Naive thymus-derived CD4-positive, alpha-beta T cell (primary cell): ENCODE results near the gene CEPT1. TPM values are rescaled to one million over a fixed set of nuclear protein-coding genes. Genes with fewer than 3 reads are reported as not detected.
A peak's percentile ranks its signal among the peaks of the same experiment; 100 is the strongest.

Experiments used
- ATAC-seq: fragments of 150-1000 bp; cut with Tn5 transposase; 2 replicates; pipeline ENCODE4 v1.10.0; 2021; ENCODE audit warnings: mild to moderate bottlenecking, moderate library complexity
- CTCF ChIA-PET: fragments of 350-600 bp; sonication (Branson Sonifier 250); formaldehyde crosslinking; loops from one replicate; lab custom pipeline; 2021; ENCODE audit warnings: antibody characterized with exemption; lab: Charles Lee
- POLR2A ChIA-PET: fragments of 350-600 bp; sonication (Branson Sonifier 250); formaldehyde crosslinking; loops from one replicate; lab custom pipeline; 2021; ENCODE audit warnings: antibody characterized with exemption, inconsistent platforms; lab: Charles Lee
- DNase-seq, 9 donors: peaks; one replicate each; pipeline versions ENCODE4 v3.0.0 to v3.0.0-alpha.2; 2020 to 2022; ENCODE audit warnings: mixed read lengths in 1 of 9
- H3K27ac ChIP-seq: one replicate; pipeline ENCODE4 v1.7.0; 2013; ENCODE audit warnings: mild to moderate bottlenecking, low read depth, low read length, moderate library complexity
- H3K27me3 ChIP-seq, 2 donors: one replicate each; pipeline ENCODE4 v1.7.0; 2013; ENCODE audit warnings: low read length in 2 of 2, mild to moderate bottlenecking in 2 of 2, moderate library complexity in 2 of 2; ENCODE audit not compliant: control insufficient read depth in 2 of 2, insufficient read depth in 2 of 2
- H3K36me3 ChIP-seq, 3 experiments: 1 replicate in 2 of 3; 2 replicates in 1 of 3; pipeline ENCODE4 v1.7.0; 2013; ENCODE audit warnings: low read length in 3 of 3, mild to moderate bottlenecking in 3 of 3, moderate library complexity in 1 of 3; ENCODE audit not compliant: insufficient read depth in 3 of 3, control insufficient read depth in 2 of 3
- H3K4me1 ChIP-seq, 2 donors: one replicate each; pipeline ENCODE4 v1.7.0; 2013; ENCODE audit warnings: low read length in 2 of 2, mild to moderate bottlenecking in 2 of 2, moderate library complexity in 1 of 2; ENCODE audit not compliant: control insufficient read depth in 2 of 2, insufficient read depth in 2 of 2
- H3K4me3 ChIP-seq: 2 replicates; pipeline ENCODE4 v1.7.0; 2013; ENCODE audit warnings: mild to moderate bottlenecking, low read length
- H3K9me3 ChIP-seq, 3 experiments: 1 replicate in 2 of 3; 2 replicates in 1 of 3; pipeline ENCODE4 v1.7.0; 2013; ENCODE audit warnings: low read length in 3 of 3; ENCODE audit not compliant: control insufficient read depth in 2 of 3
- H3K27ac Mint-ChIP-seq, 9 donors: one replicate each; pipeline ENCODE4 v1.8.0; 2020 to 2022; ENCODE audit warnings: mixed read lengths in 9 of 9, mild to moderate bottlenecking in 8 of 9, moderate library complexity in 5 of 9, inconsistent platforms in 2 of 9
- H3K27me3 Mint-ChIP-seq, 5 donors: one replicate each; pipeline ENCODE4 v1.8.0; 2021 to 2022; ENCODE audit warnings: mixed read lengths in 5 of 5, mild to moderate bottlenecking in 1 of 5
- H3K36me3 Mint-ChIP-seq, 5 donors: one replicate each; pipeline ENCODE4 v1.8.0; 2020 to 2022; ENCODE audit warnings: mixed read lengths in 5 of 5, mild to moderate bottlenecking in 3 of 5, inconsistent platforms in 1 of 5
- H3K4me1 Mint-ChIP-seq, 7 donors: one replicate each; pipeline ENCODE4 v1.8.0; 2020 to 2022; ENCODE audit warnings: mixed read lengths in 7 of 7, mild to moderate bottlenecking in 3 of 7, inconsistent platforms in 1 of 7
- H3K4me3 Mint-ChIP-seq, 10 donors: one replicate each; pipeline ENCODE4 v1.8.0; 2020 to 2022; ENCODE audit warnings: mild to moderate bottlenecking in 10 of 10, mixed read lengths in 10 of 10, moderate library complexity in 6 of 10, inconsistent platforms in 2 of 10
- H3K9me3 Mint-ChIP-seq, 11 donors: one replicate each; pipeline ENCODE4 v1.8.0; 2020 to 2022; ENCODE audit warnings: mixed read lengths in 11 of 11, mild to moderate bottlenecking in 4 of 11, inconsistent platforms in 1 of 11, moderate library complexity in 1 of 11
- intact Hi-C, 2 donors: fragments of 100-400 bp; cut with micrococcal nuclease; formaldehyde crosslinking; loops; one replicate each; pipeline ENCODE4 v1.15.1; 2023
- polyA plus RNA-seq, 2 donors: library from polyadenylated mRNA; unstranded; fragments of 300-500 nt; fragmentation: Illumina TruSeq; gene quantifications; one replicate each; pipeline ENCODE4 v1.2.3, GENCODE V29; 2021
- total RNA-seq, 6 experiments: library from RNA in 5 of 6; stranded (reverse) in 5 of 6; gene quantifications; 1 replicate in 5 of 6; 2 replicates in 1 of 6; pipeline ENCODE4 v1.2.3 and lab custom pipeline; 2021 to 2026

CEPT1 gene
- total and polyA plus RNA-seq, 7 experiments from 2014 or later = 23.0 to 57.5 (median 39.7) TPM

DNA sequence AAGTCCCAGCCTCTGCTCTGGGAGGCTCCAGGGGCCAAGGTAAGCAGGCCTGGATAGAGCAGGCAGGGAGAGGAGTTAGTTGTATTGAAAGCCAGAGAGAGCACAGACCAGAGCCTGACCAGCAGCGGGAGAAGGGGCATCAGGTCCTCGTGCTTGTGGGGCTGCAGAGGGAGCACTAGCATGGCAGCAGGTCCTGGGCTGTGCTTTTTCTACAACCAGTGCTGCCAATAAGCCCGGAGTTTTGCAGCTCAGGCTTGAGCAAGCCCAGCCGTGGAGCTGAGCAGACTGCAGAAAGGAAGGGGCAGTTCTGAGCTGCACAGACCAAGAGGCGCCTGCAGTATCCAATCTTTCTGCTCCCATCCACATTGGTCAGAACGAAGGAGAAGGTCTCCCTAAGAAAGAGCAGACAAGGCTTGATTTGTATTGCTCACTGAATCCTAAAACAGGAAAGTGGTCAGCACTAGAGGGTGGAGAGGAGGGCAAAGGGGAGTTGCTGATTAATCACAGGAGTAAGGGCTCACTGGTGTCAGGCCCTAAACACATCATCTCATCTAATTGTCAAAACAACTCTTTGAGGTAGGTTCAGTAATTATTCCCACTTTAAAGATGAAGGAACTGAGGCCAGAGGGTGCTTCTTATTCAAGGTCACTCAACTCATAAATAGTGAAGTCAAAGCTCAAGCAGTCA, 57.7 kb downstream of the CEPT1 start:
- peaks cover 33 to 70% (median 47%) of the 10 kb centered on the region in 3 experiments for H3K36me3 ChIP-seq
- H3K27me3 ChIP-seq = no peaks in the 10 kb centered on the region
- DNase-seq = peak in 7 of 9 donors; percentile 57 to 84 (median 78)
- H3K27me3 Mint-ChIP-seq = no peaks in the 10 kb centered on the region
- ChIA-PET POLR2A (interaction anchor here (1.1 to 26.6 kb wide), 8 partner anchors 9 to 525 kb away, joined by 3 to 1128 read pairs (median 12); partner anchors contain the start of gene CHI3L2), CTCF (interaction anchor here (1.1 to 15.0 kb wide), 7 partner anchors 9 to 244 kb away, joined by 3 to 341 read pairs (median 5); partner anchors contain the start of gene CHI3L2)
- intact Hi-C loops = loop anchor here (1.0 to 10.0 kb wide), 7 partner anchors 15 to 243 kb away; partner anchors contain the start of genes CEPT1 (in 1 of the 2) and DRAM2 (in 1 of the 2)
- ATAC-seq = peak; percentile 61
- peak overlapping the region; percentile 92 to 99 (median 96) for H3K27ac Mint-ChIP-seq
- peaks cover 47 to 75% (median 66%) of the 10 kb centered on the region in 7 donors for H3K4me1 Mint-ChIP-seq
- peak overlapping the region; percentile 84 for H3K4me3 ChIP-seq
- no peaks in the 10 kb centered on the region for H3K9me3 ChIP-seq
- peaks cover 0 to 2% (median 0%) of the 10 kb centered on the region in 11 donors for H3K9me3 Mint-ChIP-seq
- peak overlapping the region; percentile 90 for H3K27ac ChIP-seq
- peaks cover 30 to 80% (median 70%) of the 10 kb centered on the region in 5 donors for H3K36me3 Mint-ChIP-seq
- peak overlapping the region; percentile 90 to 100 (median 99) for H3K4me3 Mint-ChIP-seq
- H3K4me1 ChIP-seq = peaks cover 57 to 66% of the 10 kb centered on the region in 2 donors

DNA sequence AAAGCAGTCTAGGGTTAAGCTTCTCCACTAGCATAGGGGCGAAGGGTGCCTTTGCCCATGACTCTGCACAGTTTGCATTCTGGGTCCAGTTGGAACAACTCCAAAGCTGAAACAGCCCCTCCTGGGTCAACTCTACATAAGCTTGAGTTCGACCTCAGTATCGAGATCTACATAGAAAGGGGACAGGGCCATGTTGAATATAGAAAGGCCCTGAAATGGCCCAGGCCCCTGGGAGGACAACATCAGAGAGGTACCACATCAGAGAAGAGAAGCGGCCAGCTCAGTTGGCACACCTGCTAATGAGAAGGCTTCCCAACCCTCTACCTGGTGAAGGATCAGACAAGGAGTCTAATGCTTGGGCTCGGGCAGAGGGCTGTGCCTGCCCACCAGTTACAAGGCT, 58.8 kb downstream of the CEPT1 start:
- H3K9me3 Mint-ChIP-seq = peaks cover 0 to 2% (median 0%) of the 10 kb centered on the region in 11 donors
- H3K36me3 Mint-ChIP-seq = peaks cover 26 to 72% (median 61%) of the 10 kb centered on the region in 5 donors
- H3K9me3 ChIP-seq = no peaks in the 10 kb centered on the region
- intact Hi-C loops = loop anchor here (1.0 to 10.0 kb wide), 4 partner anchors 8 to 202 kb away; partner anchors contain the start of genes CEPT1 (in 1 of the 2) and DRAM2 (in 1 of the 2)
- peaks cover 46 to 62% of the 10 kb centered on the region in 2 donors for H3K4me1 ChIP-seq
- H3K4me3 ChIP-seq = peak overlapping the region; percentile 84
- peaks cover 23 to 67% (median 40%) of the 10 kb centered on the region in 3 experiments for H3K36me3 ChIP-seq
- H3K27me3 ChIP-seq = no peaks in the 10 kb centered on the region
- ATAC-seq = no peak
- H3K27ac Mint-ChIP-seq = peak overlapping the region; percentile 92 to 99 (median 96)
- H3K4me1 Mint-ChIP-seq = peaks cover 36 to 74% (median 60%) of the 10 kb centered on the region in 7 donors
- ChIA-PET POLR2A (interaction anchor here (0.6 to 26.6 kb wide), 13 partner anchors 9 to 526 kb away, joined by 3 to 1128 read pairs (median 4); partner anchors contain the start of genes CEPT1, CHI3L2 and DRAM2), CTCF (interaction anchor here (0.6 to 15.0 kb wide), 8 partner anchors 10 to 243 kb away, joined by 3 to 341 read pairs (median 5); partner anchors contain the start of gene CHI3L2)
- DNase-seq = no peak
- H3K27ac ChIP-seq = peak overlapping the region; percentile 90
- H3K4me3 Mint-ChIP-seq = peak overlapping the region; percentile 90 to 100 (median 99)
- no peaks in the 10 kb centered on the region for H3K27me3 Mint-ChIP-seq

DNA sequence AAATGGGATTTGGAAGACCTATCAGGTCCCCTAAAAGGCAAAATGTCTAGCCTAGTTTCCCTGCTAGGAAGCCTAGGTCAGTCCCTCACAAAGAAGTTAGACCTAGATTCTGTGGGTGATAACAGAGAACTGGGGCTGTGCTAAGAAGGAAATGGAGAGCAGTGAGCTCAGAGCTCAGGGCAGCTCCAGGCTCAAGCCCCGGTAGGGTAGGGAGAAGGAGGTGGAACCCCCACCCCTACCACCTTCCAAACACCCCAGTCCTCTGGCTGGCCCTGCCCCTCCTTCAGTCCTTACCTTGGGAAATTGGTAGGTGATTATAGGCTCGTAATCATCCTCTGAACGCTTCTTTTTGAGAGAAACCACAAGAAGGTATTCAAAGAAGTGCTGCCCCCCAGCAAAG, 59.3 kb downstream of the CEPT1 start:
- peak overlapping the region; percentile 84 for H3K4me3 ChIP-seq
- peaks cover 41 to 57% of the 10 kb centered on the region in 2 donors for H3K4me1 ChIP-seq
- ChIA-PET POLR2A (interaction anchor here (0.6 to 26.6 kb wide), 10 partner anchors 8 to 254 kb away, joined by 3 to 1128 read pairs (median 10); partner anchors contain the start of genes CEPT1, CHI3L2 and DRAM2), CTCF (interaction anchor here (0.6 to 15.0 kb wide), 8 partner anchors 22 to 370 kb away, joined by 3 to 341 read pairs (median 4); partner anchors contain the start of gene CHI3L2)
- H3K36me3 Mint-ChIP-seq = peaks cover 25 to 67% (median 56%) of the 10 kb centered on the region in 5 donors
- ATAC-seq (no peak), DNase-seq (no peak)
- H3K4me1 Mint-ChIP-seq = peaks cover 32 to 70% (median 55%) of the 10 kb centered on the region in 7 donors
- no peaks in the 10 kb centered on the region for H3K27me3 ChIP-seq
- H3K9me3 Mint-ChIP-seq = peaks cover 0 to 2% (median 0%) of the 10 kb centered on the region in 11 donors
- H3K36me3 ChIP-seq = peaks cover 23 to 62% (median 37%) of the 10 kb centered on the region in 3 experiments
- H3K4me3 Mint-ChIP-seq = peak overlapping the region; percentile 90 to 100 (median 99)
- intact Hi-C loops = loop anchor here (1.0 to 10.0 kb wide), 4 partner anchors 8 to 201 kb away; partner anchors contain the start of genes CEPT1 (in 1 of the 2) and DRAM2 (in 1 of the 2)
- H3K9me3 ChIP-seq = no peaks in the 10 kb centered on the region
- H3K27ac Mint-ChIP-seq = peak overlapping the region; percentile 92 to 99 (median 96)
- no peaks in the 10 kb centered on the region for H3K27me3 Mint-ChIP-seq
- H3K27ac ChIP-seq = peak overlapping the region; percentile 90

DNA sequence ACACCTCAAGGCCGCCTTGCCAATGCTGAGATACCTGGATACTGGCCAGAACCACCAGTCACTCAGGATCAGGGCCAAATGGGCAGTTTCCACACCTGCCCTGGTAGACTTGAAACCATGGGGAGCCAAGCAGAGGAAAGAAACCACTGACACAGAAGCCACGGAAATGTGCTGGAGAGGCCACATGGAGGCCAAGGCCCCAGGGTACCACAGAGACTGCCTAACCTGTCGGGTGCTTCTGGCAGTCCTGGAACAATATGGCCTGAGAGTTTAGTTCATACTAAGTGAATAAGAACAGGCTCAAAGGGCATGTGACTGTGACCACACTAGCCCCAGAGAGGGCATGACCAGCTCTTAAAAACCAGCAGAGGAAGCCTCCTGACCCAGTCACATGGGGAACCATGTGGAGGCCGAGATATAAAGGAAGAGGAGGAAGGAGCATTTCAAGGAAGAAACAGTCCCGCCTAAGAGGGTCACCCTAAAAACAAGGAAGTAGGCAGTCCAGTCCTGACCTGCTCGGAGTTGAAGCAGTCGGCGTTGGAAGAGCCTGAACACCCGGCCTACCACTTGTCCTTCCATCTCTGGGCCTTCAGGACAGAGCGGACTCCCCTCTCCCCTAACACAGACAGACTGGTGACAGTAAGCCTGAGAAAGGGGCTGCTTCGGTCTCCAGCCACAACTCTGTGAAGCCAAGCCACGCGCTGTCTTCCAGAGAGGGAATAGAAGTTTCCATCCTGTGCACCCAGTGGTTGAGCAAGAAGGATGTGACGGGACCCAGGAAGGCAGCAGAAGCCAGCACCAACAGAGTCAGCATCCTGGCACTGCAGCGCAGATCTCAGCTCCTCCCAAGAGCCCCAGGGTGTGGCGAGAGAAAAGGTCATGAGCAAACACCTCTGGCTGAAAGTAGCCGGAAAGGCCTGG, 60.1 kb downstream of the CEPT1 start, which contains the start of gene DENND2D:
DENND2D (minus strand) TSS at position 766 of the 921 bp plus-strand sequence; CDS start at position 579, 187 bp downstream.
- Histone ChIP-seq H3K4me3 (peak within 1 kb of the TSS; percentile 84), H3K36me3 (peaks cover 16 to 54% (median 30%) of the 10 kb centered on the region in 3 experiments), H3K4me1 (peaks cover 41 to 55% of the 10 kb centered on the region in 2 donors), H3K9me3 (no peaks in the 10 kb centered on the region), H3K27me3 (no peaks in the 10 kb centered on the region), H3K27ac (peak within 1 kb of the TSS; percentile 90)
- intact Hi-C loops = loop anchor here (1.0 to 10.0 kb wide), 15 partner anchors 9 to 863 kb away; partner anchors contain the start of genes CD53 (in 1 of the 2), CEPT1 (in 1 of the 2), DDX20 (in 1 of the 2) and DRAM2 (in 1 of the 2)
- ChIA-PET CTCF (interaction anchor here (0.6 to 15.0 kb wide), 7 partner anchors 9 to 370 kb away, joined by 4 to 341 read pairs (median 5); partner anchors contain the start of gene CHI3L2), POLR2A (interaction anchor here (0.6 to 26.6 kb wide), 14 partner anchors 7 to 326 kb away, joined by 3 to 1128 read pairs (median 6); partner anchors contain the start of genes CEPT1, CHI3L2 and DRAM2)
- Mint-ChIP-seq H3K27ac (peak within 1 kb of the TSS; percentile 92 to 99 (median 96)), H3K27me3 (no peaks in the 10 kb centered on the region), H3K4me3 (peak within 1 kb of the TSS; percentile 90 to 100 (median 99)), H3K36me3 (peaks cover 20 to 59% (median 48%) of the 10 kb centered on the region in 5 donors), H3K4me1 (peaks cover 28 to 68% (median 54%) of the 10 kb centered on the region in 7 donors), H3K9me3 (peaks cover 0 to 2% (median 0%) of the 10 kb centered on the region in 11 donors)
- DNase-seq (peak in 7 of 9 donors; percentile 46 to 59 (median 53)), ATAC-seq (peak; percentile 39)

DNA sequence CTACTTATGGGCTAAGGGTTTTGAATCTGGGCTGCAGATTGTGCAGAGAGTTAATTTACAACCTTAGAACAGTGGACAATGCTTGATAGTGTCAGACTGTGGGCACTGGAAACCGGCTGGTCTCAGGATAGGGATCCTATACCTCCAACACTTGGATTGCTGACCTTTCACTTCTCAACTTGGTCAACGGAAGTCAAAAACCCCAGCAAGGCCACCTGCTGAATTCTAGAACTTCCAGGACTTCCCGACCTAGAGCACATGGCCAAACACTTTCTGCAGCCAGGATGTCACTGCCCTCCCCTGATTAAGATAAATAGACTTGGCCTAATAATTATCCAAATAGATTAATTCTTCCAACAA, 60.8 kb downstream of the CEPT1 start:
- CTCF ChIA-PET = interaction anchor here (0.9 to 15.0 kb wide), 4 partner anchors 9 to 170 kb away, joined by 4 to 341 read pairs (median 4); partner anchors contain the start of gene CHI3L2
- POLR2A ChIA-PET = interaction anchor here (1.0 to 26.6 kb wide), 6 partner anchors 9 to 121 kb away, joined by 3 to 1128 read pairs (median 10); partner anchors contain the start of gene CHI3L2

More for the DNA sequence above, 60.8 kb downstream of the CEPT1 start:
- DNase-seq (no peak), ATAC-seq (no peak)
- H3K27ac ChIP-seq = peak overlapping the region; percentile 90
- no peaks in the 10 kb centered on the region for H3K9me3 ChIP-seq
- H3K27me3 Mint-ChIP-seq = no peaks in the 10 kb centered on the region
- peak overlapping the region; percentile 90 to 100 (median 99) for H3K4me3 Mint-ChIP-seq
- H3K9me3 Mint-ChIP-seq = no peaks in the 10 kb centered on the region
- peaks cover 41 to 49% of the 10 kb centered on the region in 2 donors for H3K4me1 ChIP-seq
- H3K4me1 Mint-ChIP-seq = peaks cover 31 to 68% (median 54%) of the 10 kb centered on the region in 7 donors
- H3K27ac Mint-ChIP-seq = peak overlapping the region; percentile 92 to 99 (median 96)
- H3K36me3 ChIP-seq = peaks cover 16 to 47% (median 24%) of the 10 kb centered on the region in 3 experiments
- intact Hi-C loops = loop anchor here (1.0 to 10.0 kb wide), 11 partner anchors 16 to 863 kb away; partner anchors contain the start of genes CD53 (in 1 of the 2), DDX20 (in 1 of the 2), INKA2 (in 1 of the 2) and KCNA3 (in 1 of the 2)
- no peaks in the 10 kb centered on the region for H3K27me3 ChIP-seq
- H3K4me3 ChIP-seq = peak overlapping the region; percentile 84
- H3K36me3 Mint-ChIP-seq = peaks cover 18 to 52% (median 41%) of the 10 kb centered on the region in 5 donors
